Stimulated activated naive CD8-positive, alpha-beta T cell treated with anti-CD3 and anti-CD28 coated beads, Interleukin-15, Interleukin-2, amounts not matched to agents 100 ng/mL and 50 ng/mL, for 24 hours (primary cell): ENCODE results near the gene UNC79.

Experiments
- H3K27ac Mint-ChIP-seq: one replicate; pipeline ENCODE4 v1.8.0; 2021; ENCODE audit warnings: mild to moderate bottlenecking, mixed read lengths
- H3K27me3 Mint-ChIP-seq: one replicate; pipeline ENCODE4 v1.8.0; 2021; ENCODE audit warnings: mixed read lengths
- H3K36me3 Mint-ChIP-seq: one replicate; pipeline ENCODE4 v1.8.0; 2021; ENCODE audit warnings: low read depth, mixed read lengths
- H3K4me1 Mint-ChIP-seq: one replicate; pipeline ENCODE4 v1.8.0; 2021; ENCODE audit warnings: low read depth, mixed read lengths
- H3K4me3 Mint-ChIP-seq: one replicate; pipeline ENCODE4 v1.8.0; 2021; ENCODE audit warnings: mild to moderate bottlenecking, mixed read lengths
- H3K9me3 Mint-ChIP-seq: one replicate; pipeline ENCODE4 v1.8.0; 2021; ENCODE audit warnings: mixed read lengths

The UNC79 gene

GRCh38 chr14:93548102-93548843, 117.5 kb downstream of the UNC79 start:
- no peaks in the 10 kb centered on the region for H3K9me3 Mint-ChIP-seq
- no peak overlapping the region for H3K4me3 Mint-ChIP-seq
- no peak overlapping the region for H3K27ac Mint-ChIP-seq
- peaks cover 26% of the 10 kb centered on the region for H3K27me3 Mint-ChIP-seq
- H3K4me1 Mint-ChIP-seq = no peaks in the 10 kb centered on the region
- H3K36me3 Mint-ChIP-seq = no peaks in the 10 kb centered on the region

GRCh38 chr14:93549595-93549994, 118.9 kb downstream of the UNC79 start:
- no peaks in the 10 kb centered on the region for H3K36me3 Mint-ChIP-seq
- H3K27ac Mint-ChIP-seq = no peak overlapping the region
- H3K4me1 Mint-ChIP-seq = no peaks in the 10 kb centered on the region
- H3K9me3 Mint-ChIP-seq = no peaks in the 10 kb centered on the region
- no peak overlapping the region for H3K4me3 Mint-ChIP-seq
- H3K27me3 Mint-ChIP-seq = peaks cover 17% of the 10 kb centered on the region

GRCh38 chr14:93564918-93565317, 134.2 kb downstream of the UNC79 start:
- Mint-ChIP-seq H3K9me3 (peaks cover 5% of the 10 kb centered on the region), H3K4me1 (no peaks in the 10 kb centered on the region), H3K4me3 (no peak overlapping the region)

GRCh38 chr14:93566065-93566693, 135.4 kb downstream of the UNC79 start:
- no peaks in the 10 kb centered on the region for H3K4me1 Mint-ChIP-seq
- H3K27ac Mint-ChIP-seq = no peak overlapping the region
- H3K4me3 Mint-ChIP-seq = no peak overlapping the region
- peaks cover 5% of the 10 kb centered on the region for H3K9me3 Mint-ChIP-seq
- no peaks in the 10 kb centered on the region for H3K36me3 Mint-ChIP-seq
- peaks cover 12% of the 10 kb centered on the region for H3K27me3 Mint-ChIP-seq

More at GRCh38 chr14:93564918-93565317, 134.2 kb downstream of the UNC79 start:
- no peaks in the 10 kb centered on the region for H3K36me3 Mint-ChIP-seq
- H3K27me3 Mint-ChIP-seq = peaks cover 8% of the 10 kb centered on the region
- no peak overlapping the region for H3K27ac Mint-ChIP-seq

GRCh38 chr14:93571275-93571674, 140.5 kb downstream of the UNC79 start:
- Mint-ChIP-seq H3K27me3 (peaks cover 18% of the 10 kb centered on the region), H3K4me1 (no peaks in the 10 kb centered on the region), H3K4me3 (no peak overlapping the region), H3K9me3 (no peaks in the 10 kb centered on the region), H3K27ac (no peak overlapping the region), H3K36me3 (no peaks in the 10 kb centered on the region)

GRCh38 chr14:93579178-93579577, 148.4 kb downstream of the UNC79 start:
- H3K4me3 Mint-ChIP-seq = no peak overlapping the region
- H3K36me3 Mint-ChIP-seq = no peaks in the 10 kb centered on the region
- H3K4me1 Mint-ChIP-seq = no peaks in the 10 kb centered on the region
- peaks cover 5% of the 10 kb centered on the region for H3K27me3 Mint-ChIP-seq
- no peak overlapping the region for H3K27ac Mint-ChIP-seq
- no peaks in the 10 kb centered on the region for H3K9me3 Mint-ChIP-seq

GRCh38 chr14:93582516-93582915, 151.8 kb downstream of the UNC79 start:
- Mint-ChIP-seq H3K27ac (no peak overlapping the region), H3K4me1 (no peaks in the 10 kb centered on the region), H3K36me3 (no peaks in the 10 kb centered on the region), H3K27me3 (no peaks in the 10 kb centered on the region), H3K9me3 (no peaks in the 10 kb centered on the region), H3K4me3 (no peak overlapping the region)

GRCh38 chr14:93587330-93587729, 156.6 kb downstream of the UNC79 start:
- Mint-ChIP-seq H3K27me3 (peaks cover 3% of the 10 kb centered on the region), H3K27ac (no peak overlapping the region), H3K4me3 (no peak overlapping the region), H3K36me3 (no peaks in the 10 kb centered on the region), H3K9me3 (no peaks in the 10 kb centered on the region), H3K4me1 (no peaks in the 10 kb centered on the region)

GRCh38 chr14:93591506-93591905, 160.8 kb downstream of the UNC79 start:
- Mint-ChIP-seq H3K27ac (no peak overlapping the region), H3K9me3 (no peaks in the 10 kb centered on the region), H3K36me3 (no peaks in the 10 kb centered on the region), H3K4me3 (no peak overlapping the region), H3K27me3 (peaks cover 14% of the 10 kb centered on the region), H3K4me1 (no peaks in the 10 kb centered on the region)

GRCh38 chr14:93592786-93593185, 162.0 kb downstream of the UNC79 start:
- Mint-ChIP-seq H3K9me3 (no peaks in the 10 kb centered on the region), H3K36me3 (no peaks in the 10 kb centered on the region), H3K4me3 (no peak overlapping the region), H3K4me1 (no peaks in the 10 kb centered on the region), H3K27ac (no peak overlapping the region), H3K27me3 (peaks cover 14% of the 10 kb centered on the region)

- Mint-ChIP-seq H3K4me1 (no peaks in the 10 kb centered on the region), H3K9me3 (no peaks in the 10 kb centered on the region), H3K36me3 (no peaks in the 10 kb centered on the region), H3K27ac (no peak overlapping the region), H3K27me3 (peaks cover 35% of the 10 kb centered on the region), H3K4me3 (no peak overlapping the region)
Observed at GRCh38 chr14:93606091-93606490, 175.4 kb downstream of the UNC79 start.

- Mint-ChIP-seq H3K36me3 (no peaks in the 10 kb centered on the region), H3K27ac (no peak overlapping the region), H3K27me3 (peaks cover 9% of the 10 kb centered on the region), H3K9me3 (no peaks in the 10 kb centered on the region), H3K4me3 (no peak overlapping the region), H3K4me1 (no peaks in the 10 kb centered on the region)
Observed at GRCh38 chr14:93619176-93619793, 188.5 kb downstream of the UNC79 start.

- no peak overlapping the region for H3K4me3 Mint-ChIP-seq
- peaks cover 26% of the 10 kb centered on the region for H3K27me3 Mint-ChIP-seq
- H3K36me3 Mint-ChIP-seq = no peaks in the 10 kb centered on the region
- H3K4me1 Mint-ChIP-seq = no peaks in the 10 kb centered on the region
- no peak overlapping the region for H3K27ac Mint-ChIP-seq
- no peaks in the 10 kb centered on the region for H3K9me3 Mint-ChIP-seq
Observed at GRCh38 chr14:93628048-93628447, 197.3 kb downstream of the UNC79 start.

GRCh38 chr14:93629643-93630042, 198.9 kb downstream of the UNC79 start:
- Mint-ChIP-seq H3K36me3 (no peaks in the 10 kb centered on the region), H3K27me3 (peaks cover 26% of the 10 kb centered on the region), H3K4me3 (no peak overlapping the region), H3K27ac (no peak overlapping the region), H3K4me1 (no peaks in the 10 kb centered on the region), H3K9me3 (no peaks in the 10 kb centered on the region)

GRCh38 chr14:93638790-93639189, 208.1 kb downstream of the UNC79 start:
- Mint-ChIP-seq H3K4me3 (no peak overlapping the region), H3K9me3 (no peaks in the 10 kb centered on the region), H3K4me1 (no peaks in the 10 kb centered on the region), H3K27ac (no peak overlapping the region), H3K36me3 (no peaks in the 10 kb centered on the region), H3K27me3 (peaks cover 43% of the 10 kb centered on the region)
